ENCODE results near the gene ADRA2A.

The ADRA2A gene

GRCh38 chr10:111080224-111080623 is 3.4 kb downstream of the ADRA2A start:
- H3K4me2 ChIP-seq = no peak overlapping the region
- H3K27me3 ChIP-seq = peaks cover 22 to 30% (median 27%) of the 10 kb centered on the region in 11 experiments
- no peak overlapping the region for H3K27ac ChIP-seq
- H3K4me1 ChIP-seq = peaks cover 0 to 8% (median 4%) of the 10 kb centered on the region in 10 experiments; a peak in 6 of 20 replicates
- no peak overlapping the region for H3K4me3 ChIP-seq
- peaks cover 9 to 28% (median 23%) of the 10 kb centered on the region in 11 experiments for H3K9me3 ChIP-seq (replicated peaks in 1 of 11)
- no peak overlapping the region for H3K9ac ChIP-seq
- no peaks in the 10 kb centered on the region; a peak in 1 of 22 replicates for H3K36me3 ChIP-seq
- no peaks in the 10 kb centered on the region for H4K20me1 ChIP-seq
- TF ChIP-seq Cebpa-rat (IDR thresholded peaks at IDR 0.05) = no peak

GRCh38 chr10:111081595-111081994 is 4.8 kb downstream of the ADRA2A start:
- H3K36me3 ChIP-seq = no peaks in the 10 kb centered on the region; a peak in 1 of 22 replicates
- no peak overlapping the region for H3K4me3 ChIP-seq
- no peak for TF ChIP-seq Cebpa-rat (IDR thresholded peaks at IDR 0.05)
- H3K27me3 ChIP-seq = peaks cover 8 to 16% (median 13%) of the 10 kb centered on the region in 11 experiments
- H3K27ac ChIP-seq = no peak overlapping the region
- H3K4me2 ChIP-seq = no peak overlapping the region
- peaks cover 0 to 7% (median 3%) of the 10 kb centered on the region in 10 experiments; a peak in 11 of 20 replicates for H3K4me1 ChIP-seq
- no peaks in the 10 kb centered on the region for H4K20me1 ChIP-seq
- peaks cover 9 to 28% (median 23%) of the 10 kb centered on the region in 11 experiments for H3K9me3 ChIP-seq (replicated peaks in 1 of 11)
- no peak overlapping the region for H3K9ac ChIP-seq

DNA sequence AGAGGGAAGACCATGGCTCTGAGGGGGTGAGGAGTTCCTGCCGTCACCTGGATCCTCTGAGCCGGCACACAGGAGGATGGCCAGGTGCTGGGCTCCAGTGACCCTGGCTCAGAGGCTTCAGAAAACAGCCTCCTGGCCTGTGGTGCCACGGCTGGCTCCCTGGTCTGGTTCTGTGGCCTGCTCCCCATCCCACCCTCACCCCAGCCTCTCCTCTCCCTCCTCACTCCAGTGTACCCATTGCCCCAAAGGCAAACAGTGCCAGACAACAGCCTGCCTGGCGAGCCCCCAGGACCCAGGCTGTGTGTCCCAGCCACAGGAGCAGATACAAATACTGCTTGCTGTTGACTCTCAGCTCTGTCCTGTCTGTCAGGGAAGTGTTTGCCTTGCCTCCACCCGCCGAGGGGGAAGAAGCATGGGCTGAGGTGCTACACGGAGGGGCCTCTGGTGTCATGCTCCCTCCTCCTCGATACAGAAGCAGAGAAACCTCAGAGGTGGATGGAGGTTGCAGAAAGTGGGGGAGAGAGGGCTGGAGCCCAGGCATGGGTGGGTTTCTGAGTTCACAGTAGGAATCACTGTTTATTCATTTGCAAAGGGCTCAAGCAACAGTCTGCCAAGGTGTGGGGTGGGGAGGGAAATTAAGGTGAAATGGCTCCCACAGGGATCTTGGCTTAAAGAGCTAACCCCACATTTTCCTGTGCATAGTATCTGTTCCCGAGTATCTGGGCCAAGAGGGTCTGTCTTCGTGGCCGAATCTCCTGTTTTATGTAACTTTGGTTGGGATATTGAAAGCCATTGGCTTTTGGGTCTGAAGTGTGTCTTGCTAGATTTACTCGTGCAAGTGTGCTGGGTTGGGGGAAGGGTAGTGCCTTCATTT is 5.5 kb downstream of the ADRA2A start:
- Histone ChIP-seq H3K4me2 (no peak overlapping the region), H3K4me3 (no peak overlapping the region), H4K20me1 (no peaks in the 10 kb centered on the region), H3K9ac (no peak overlapping the region), H3K27ac (no peak overlapping the region), H3K36me3 (no peaks in the 10 kb centered on the region; a peak in 1 of 22 replicates), H3K4me1 (peaks cover 0 to 8% (median 5%) of the 10 kb centered on the region in 10 experiments; a peak in 8 of 20 replicates), H3K9me3 (replicated peaks in 1 of 11) (peaks cover 9 to 23% (median 19%) of the 10 kb centered on the region in 11 experiments), H3K27me3 (peaks cover under 1 to 9% (median 6%) of the 10 kb centered on the region in 11 experiments)
- no peak for TF ChIP-seq Cebpa-rat (IDR thresholded peaks at IDR 0.05)

GRCh38 chr10:111083222-111084095 is 6.6 kb downstream of the ADRA2A start:
- H3K27me3 ChIP-seq = no peaks in the 10 kb centered on the region
- H3K4me2 ChIP-seq = no peak overlapping the region
- H4K20me1 ChIP-seq = no peaks in the 10 kb centered on the region
- H3K9me3 ChIP-seq (replicated peaks in 1 of 11) = peaks cover 0 to 12% (median 7%) of the 10 kb centered on the region in 11 experiments; a peak in 16 of 22 replicates
- H3K4me3 ChIP-seq = no peak overlapping the region
- TF ChIP-seq Cebpa-rat (IDR thresholded peaks at IDR 0.05) = no peak
- no peak overlapping the region for H3K9ac ChIP-seq
- H3K36me3 ChIP-seq = no peaks in the 10 kb centered on the region
- peaks cover 0 to 8% (median 5%) of the 10 kb centered on the region in 10 experiments; a peak in 8 of 20 replicates for H3K4me1 ChIP-seq
- no peak overlapping the region for H3K27ac ChIP-seq

GRCh38 chr10:111084366-111085255 is 7.8 kb downstream of the ADRA2A start:
- Histone ChIP-seq H3K9ac (no peak overlapping the region), H3K27ac (no peak overlapping the region), H3K27me3 (no peaks in the 10 kb centered on the region), H3K4me2 (no peak overlapping the region), H4K20me1 (no peaks in the 10 kb centered on the region), H3K4me3 (no peak overlapping the region), H3K4me1 (peaks cover 0 to 8% (median 5%) of the 10 kb centered on the region in 10 experiments; a peak in 8 of 20 replicates), H3K9me3 (replicated peaks in 1 of 11) (0 out of 22 replicates have a peak, but pooled peaks cover 0 to under 1% (median 0%) of the 10 kb centered on the region in 11 experiments), H3K36me3 (no peaks in the 10 kb centered on the region)
- no peak for TF ChIP-seq Cebpa-rat (IDR thresholded peaks at IDR 0.05)

DNA sequence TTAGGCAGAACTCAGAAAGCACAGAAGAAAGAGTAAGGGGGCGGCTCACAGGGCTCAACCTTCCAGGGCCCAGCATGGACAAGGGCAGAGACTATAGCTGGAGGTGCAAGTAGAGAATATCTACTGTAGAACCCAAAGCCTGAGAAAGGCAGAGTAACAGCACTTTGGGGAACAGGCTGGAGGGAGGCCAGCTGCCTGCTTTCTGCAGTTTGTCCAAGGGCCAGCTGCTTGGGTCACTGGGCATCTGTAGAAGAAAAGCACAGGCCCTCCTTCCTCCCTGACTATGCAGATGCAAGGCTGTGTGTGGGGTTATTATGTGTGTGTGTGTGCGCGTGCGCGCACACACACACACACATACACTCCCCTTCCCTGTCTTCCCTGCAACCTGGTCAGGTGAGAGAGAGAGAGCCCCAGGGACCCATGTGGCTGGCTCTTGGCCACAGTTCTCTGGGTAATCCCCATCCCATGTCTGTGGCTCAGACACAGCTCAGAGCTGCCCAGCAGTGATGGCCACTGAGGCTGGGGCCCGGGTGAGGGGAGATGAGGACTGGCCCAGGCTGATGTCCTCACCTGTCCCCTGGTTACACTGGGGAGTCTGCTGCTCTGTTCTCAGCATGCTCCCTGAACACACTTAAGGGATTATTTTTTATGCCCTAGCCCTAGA is 9.0 kb downstream of the ADRA2A start:
- no peak overlapping the region for H3K4me3 ChIP-seq
- H3K27me3 ChIP-seq = no peaks in the 10 kb centered on the region
- no peak overlapping the region for H3K4me2 ChIP-seq
- H3K9ac ChIP-seq = no peak overlapping the region
- TF ChIP-seq Cebpa-rat (IDR thresholded peaks at IDR 0.05) = no peak
- H3K36me3 ChIP-seq = no peaks in the 10 kb centered on the region
- H3K27ac ChIP-seq = no peak overlapping the region
- no peaks in the 10 kb centered on the region for H4K20me1 ChIP-seq
- H3K4me1 ChIP-seq = peaks cover 0 to 8% (median 5%) of the 10 kb centered on the region in 10 experiments; a peak in 8 of 20 replicates
- no peaks in the 10 kb centered on the region for H3K9me3 ChIP-seq (replicated peaks in 1 of 11)

GRCh38 chr10:111086574-111086973 is 9.7 kb downstream of the ADRA2A start:
- no peak for TF ChIP-seq Cebpa-rat (IDR thresholded peaks at IDR 0.05)
- Histone ChIP-seq H3K27me3 (no peaks in the 10 kb centered on the region), H3K36me3 (no peaks in the 10 kb centered on the region), H3K4me3 (no peak overlapping the region), H3K4me2 (peak overlapping the region in 6 of 11 experiments; percentile 1 to 37 (median 18); a peak in 5 of 22 replicates), H3K9ac (no peak overlapping the region), H3K27ac (no peak overlapping the region), H3K4me1 (peaks cover 0 to 8% (median 5%) of the 10 kb centered on the region in 10 experiments; a peak in 8 of 20 replicates), H3K9me3 (replicated peaks in 1 of 11) (no peaks in the 10 kb centered on the region), H4K20me1 (no peaks in the 10 kb centered on the region)

GRCh38 chr10:111087331-111087756 is 10.5 kb downstream of the ADRA2A start:
- no peak for TF ChIP-seq Cebpa-rat (IDR thresholded peaks at IDR 0.05)

More at GRCh38 chr10:111087331-111087756, 10.5 kb downstream of the ADRA2A start:
- Histone ChIP-seq H3K4me1 (peaks cover 0 to 8% (median 5%) of the 10 kb centered on the region in 10 experiments; a peak in 8 of 20 replicates), H3K9ac (no peak overlapping the region), H3K36me3 (no peaks in the 10 kb centered on the region), H4K20me1 (no peaks in the 10 kb centered on the region), H3K4me2 (no peak overlapping the region), H3K4me3 (no peak overlapping the region), H3K27ac (no peak overlapping the region), H3K9me3 (replicated peaks in 1 of 11) (no peaks in the 10 kb centered on the region), H3K27me3 (no peaks in the 10 kb centered on the region)

All from BLaER1 treated with 17β-estradiol and CSF1 and Interleukin-3, amounts not matched to agents 10 nM and 100 nM (cell line).